HepG2 (cell line): Measurements from ENCODE around the gene HSPA1B. TPM values are rescaled to one million over a fixed set of nuclear protein-coding genes. Genes with fewer than 3 reads are reported as not detected.
A peak's percentile ranks its signal among the peaks of the same experiment; 100 is the strongest.

Experiments used
- AFF4 ChIP-seq: sonication (generic); formaldehyde crosslinking; IDR thresholded peaks from 2 replicates; pipeline ENCODE4 v1.4.0; 2020; ENCODE audit warnings: missing genetic modification reagents
- AGO1 ChIP-seq: fragments of 200-400 bp; formaldehyde crosslinking; IDR thresholded peaks from 2 replicates; pipeline ENCODE4 v1.6.1; 2017; ENCODE audit warnings: mild to moderate bottlenecking, low read depth, low read length, moderate library complexity; ENCODE audit not compliant: poor library complexity, severe bottlenecking
- AGO2 ChIP-seq: fragments of 200-400 bp; formaldehyde crosslinking; optimal IDR thresholded peaks from 2 replicates; pipeline ENCODE3; 2017; ENCODE audit warnings: mild to moderate bottlenecking, low read depth, low read length, moderate library complexity
- CHD2 ChIP-seq: IDR thresholded peaks from 2 replicates; pipeline ENCODE4 v1.6.1; 2011; ENCODE audit warnings: low read depth, low read length, improper control_type of control experiment
- GATA4 ChIP-seq: sonication (generic); IDR thresholded peaks from 2 replicates; pipeline ENCODE4 v1.6.1; 2016; ENCODE audit warnings: antibody characterized with exemption, low read depth, borderline replicate concordance
- GPN1 ChIP-seq: sonication (generic); formaldehyde crosslinking; IDR thresholded peaks from 2 replicates; pipeline ENCODE4 v1.5.1; 2020; ENCODE audit warnings: missing genetic modification reagents, borderline replicate concordance
- HES4 ChIP-seq: sonication (generic); formaldehyde crosslinking; IDR thresholded peaks from 2 replicates; pipeline ENCODE4 v1.9.0; 2021; ENCODE audit warnings: mild to moderate bottlenecking, missing genetic modification reagents, borderline replicate concordance
- HOXA3 ChIP-seq: sonication (generic); formaldehyde crosslinking; IDR thresholded peaks from 2 replicates; pipeline ENCODE4 v1.5.0; 2020; ENCODE audit warnings: missing genetic modification reagents
- KAT8 ChIP-seq: IDR thresholded peaks from 2 replicates; pipeline ENCODE4 v1.6.1; 2016; ENCODE audit warnings: missing genetic modification reagents, missing compliant biosample characterization
- NCOR1 ChIP-seq: fragments of 200-600 bp; sonication (generic); IDR thresholded peaks from 2 replicates; pipeline ENCODE4 v1.7.0; 2017; ENCODE audit warnings: antibody characterized with exemption, low read length, borderline replicate concordance
- RBFOX2 ChIP-seq: fragments of 200-400 bp; formaldehyde crosslinking; IDR thresholded peaks from 2 replicates; pipeline ENCODE4 v1.6.1; 2017; ENCODE audit warnings: low read depth, mild to moderate bottlenecking, low read length
- TSC22D2 ChIP-seq: sonication (generic); formaldehyde crosslinking; IDR thresholded peaks from 2 replicates; pipeline ENCODE4 v1.5.1; 2020; ENCODE audit warnings: missing genetic modification reagents, mild to moderate bottlenecking, borderline replicate concordance
- ZNF136 ChIP-seq: sonication (generic); formaldehyde crosslinking; IDR thresholded peaks from 2 replicates; pipeline ENCODE4 v1.8.1; 2022; ENCODE audit warnings: low read depth, mild to moderate bottlenecking, moderate library complexity, missing genetic modification reagents
- ZNF574 ChIP-seq: sonication (generic); formaldehyde crosslinking; IDR thresholded peaks from 2 replicates; pipeline ENCODE4 v1.4.0; 2020; ENCODE audit warnings: missing genetic modification reagents
- ZNF710 ChIP-seq: sonication (generic); formaldehyde crosslinking; IDR thresholded peaks from 2 replicates; pipeline ENCODE4 v1.5.0; 2020; ENCODE audit warnings: mild to moderate bottlenecking, missing genetic modification reagents, borderline replicate concordance
- ZNF850 ChIP-seq: sonication (generic); formaldehyde crosslinking; conservative IDR thresholded peaks from 2 replicates; pipeline ENCODE4 v1.9.0; 2021; ENCODE audit warnings: mild to moderate bottlenecking, missing genetic modification reagents
- polyA plus RNA-seq, 8 experiments: library from polyadenylated mRNA; depleted of rRNA in 3 of 8; stranded (reverse) in 7 of 8; unstranded in 1 of 8; fragments of >200 nt; fragmentation: Illumina TruSeq in 4 of 8; extraction: Trizol in 4 of 8; gene quantifications; 2 replicates each; pipeline versions ENCODE4 v1.2.1 to v1.2.3, GENCODE V29; 2011 to 2016; ENCODE audit warnings: low read depth in 4 of 8, missing spikeins in 1 of 8, mixed read lengths in 1 of 8; ENCODE audit not compliant: insufficient read depth in 1 of 8
- total RNA-seq, 5 experiments: library from RNA; depleted of rRNA; stranded (reverse); fragments of >200 nt; fragmentation: Illumina TruSeq; extraction: Trizol; gene quantifications; 2 replicates each; pipeline ENCODE4 v1.2.3, GENCODE V29; 2016; ENCODE audit warnings: low read depth in 1 of 5
- TF ChIP-seq, protein P1 (sequence below): sonication (generic); formaldehyde crosslinking; IDR thresholded peaks from 2 replicates; pipeline ENCODE4 v1.8.0; 2022; ENCODE audit warnings: missing genetic modification reagents, mild to moderate bottlenecking, borderline replicate concordance
- TF ChIP-seq, protein P2 (sequence below): sonication (generic); formaldehyde crosslinking; IDR thresholded peaks from 2 replicates; pipeline ENCODE4 v1.8.0; 2022; ENCODE audit warnings: mild to moderate bottlenecking, missing genetic modification reagents, moderate library complexity

Gene HSPA1B
- total and polyA plus RNA-seq, 2 of the 13 experiments (the other 11 are each of a cell fraction or from before 2014, with no cell fraction given) = 26.0 to 186 TPM

DNA sequence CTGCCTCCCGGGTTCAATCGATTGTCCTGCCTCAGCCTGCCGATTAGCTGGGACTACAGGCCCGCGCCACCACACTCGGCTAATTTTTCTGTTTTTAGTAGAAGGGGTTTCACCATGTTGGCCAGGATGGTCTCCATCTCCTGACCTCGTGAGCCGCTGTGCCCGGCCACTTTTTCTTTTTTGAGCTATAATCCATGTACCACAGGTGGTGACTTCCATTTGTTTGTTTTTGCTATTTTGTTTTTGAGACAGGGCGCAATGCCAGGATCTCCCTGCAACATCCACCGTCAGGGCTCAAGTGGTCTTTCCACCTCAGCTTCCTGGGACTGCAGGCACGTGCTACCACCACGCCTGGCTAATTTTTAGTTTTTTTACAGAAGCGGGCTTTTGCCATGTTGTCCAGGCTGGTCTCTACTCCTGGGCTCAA lies 8.5 kb downstream of the HSPA1B start (continued):
- TF ChIP-seq TSC22D2 (CRISPR knock-in tag) (peak; percentile 32; the same call in 1 of the 2 replicates), RBFOX2 (0 out of 2 replicates have a peak, but pooled peaks have one; percentile 48), KAT8 (CRISPR knock-in tag) (no peak), ZNF574 (CRISPR knock-in tag) (peak; percentile 31; the same call in 1 of the 2 replicates), HES4 (CRISPR knock-in tag) (no peak), GATA4 (no peak), GPN1 (CRISPR knock-in tag) (no peak), HOXA3 (CRISPR knock-in tag) (no peak), ZNF850 (CRISPR knock-in tag) (no peak), CHD2 (no peak), NCOR1 (0 out of 2 replicates have a peak, but pooled peaks have one; percentile 4), AGO2 (peak; percentile 55), ZNF710 (CRISPR knock-in tag) (no peak), AGO1 (no peak), AFF4 (0 out of 2 replicates have a peak, but pooled peaks have one; percentile 23), ZNF136 (CRISPR knock-in tag) (0 out of 2 replicates have a peak, but pooled peaks have one; percentile 26)
- TF ChIP-seq, protein P1, sequence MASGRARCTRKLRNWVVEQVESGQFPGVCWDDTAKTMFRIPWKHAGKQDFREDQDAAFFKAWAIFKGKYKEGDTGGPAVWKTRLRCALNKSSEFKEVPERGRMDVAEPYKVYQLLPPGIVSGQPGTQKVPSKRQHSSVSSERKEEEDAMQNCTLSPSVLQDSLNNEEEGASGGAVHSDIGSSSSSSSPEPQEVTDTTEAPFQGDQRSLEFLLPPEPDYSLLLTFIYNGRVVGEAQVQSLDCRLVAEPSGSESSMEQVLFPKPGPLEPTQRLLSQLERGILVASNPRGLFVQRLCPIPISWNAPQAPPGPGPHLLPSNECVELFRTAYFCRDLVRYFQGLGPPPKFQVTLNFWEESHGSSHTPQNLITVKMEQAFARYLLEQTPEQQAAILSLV (CRISPR knock-in tag) = peak; percentile 73; the same call in 1 of the 2 replicates
- TF ChIP-seq, protein P2, sequence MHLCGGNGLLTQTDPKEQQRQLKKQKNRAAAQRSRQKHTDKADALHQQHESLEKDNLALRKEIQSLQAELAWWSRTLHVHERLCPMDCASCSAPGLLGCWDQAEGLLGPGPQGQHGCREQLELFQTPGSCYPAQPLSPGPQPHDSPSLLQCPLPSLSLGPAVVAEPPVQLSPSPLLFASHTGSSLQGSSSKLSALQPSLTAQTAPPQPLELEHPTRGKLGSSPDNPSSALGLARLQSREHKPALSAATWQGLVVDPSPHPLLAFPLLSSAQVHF = no peak
